Measurements from ENCODE around the gene PACS2.
A peak's percentile ranks its signal among the peaks of the same experiment; 100 is the strongest.

Gene PACS2

GRCh38 chr14:105365681-105366080 is 51.1 kb downstream of the PACS2 start:
- Histone ChIP-seq H3K27me3 (peaks cover 0 to 4% (median 0%) of the 10 kb centered on the region in 11 experiments; a peak in 2 of 22 replicates), H3K9ac (peak overlapping the region in 6 of 11 experiments; percentile 29 to 65 (median 45); a peak in 9 of 22 replicates), H3K9me3 (replicated peaks in 1 of 11) (no peaks in the 10 kb centered on the region), H3K4me3 (no peak overlapping the region), H3K27ac (no peak overlapping the region), H3K4me1 (peaks cover 20 to 36% (median 25%) of the 10 kb centered on the region in 10 experiments), H3K4me2 (peak overlapping the region in 10 of 11 experiments; percentile 86 to 97 (median 93); a peak in 20 of 22 replicates), H3K36me3 (peaks cover 0 to 41% (median 22%) of the 10 kb centered on the region in 11 experiments; a peak in 14 of 22 replicates), H4K20me1 (peaks cover 7 to 42% (median 24%) of the 10 kb centered on the region in 11 experiments; a peak in 19 of 22 replicates)
- no peak for TF ChIP-seq Cebpa-rat (IDR thresholded peaks at IDR 0.05)

- Histone ChIP-seq H4K20me1 (peaks cover 7 to 42% (median 24%) of the 10 kb centered on the region in 11 experiments; a peak in 19 of 22 replicates), H3K4me2 (no peak overlapping the region), H3K27ac (no peak overlapping the region), H3K36me3 (peaks cover 0 to 36% (median 17%) of the 10 kb centered on the region in 11 experiments; a peak in 15 of 22 replicates), H3K9me3 (replicated peaks in 1 of 11) (no peaks in the 10 kb centered on the region), H3K4me3 (no peak overlapping the region), H3K4me1 (peaks cover 20 to 36% (median 25%) of the 10 kb centered on the region in 10 experiments), H3K27me3 (peaks cover 0 to 4% (median 0%) of the 10 kb centered on the region in 11 experiments; a peak in 2 of 22 replicates), H3K9ac (peak overlapping the region in 2 of 11 experiments; percentile 23 to 29; a peak in 1 of 22 replicates)
- no peak for TF ChIP-seq Cebpa-rat (IDR thresholded peaks at IDR 0.05)
Observed at GRCh38 chr14:105366386-105367074, 52.0 kb downstream of the PACS2 start.

GRCh38 chr14:105367116-105368031 is 52.8 kb downstream of the PACS2 start:
- Histone ChIP-seq H3K36me3 (peaks cover 0 to 41% (median 17%) of the 10 kb centered on the region in 11 experiments; a peak in 15 of 22 replicates), H3K9ac (0 out of 22 replicates have a peak overlapping the region, but pooled peaks of 1 of the 11 experiments have one; percentile 29), H3K27ac (no peak overlapping the region), H3K4me2 (no peak overlapping the region), H3K9me3 (replicated peaks in 1 of 11) (no peaks in the 10 kb centered on the region), H3K27me3 (peaks cover 0 to 4% (median 0%) of the 10 kb centered on the region in 11 experiments; a peak in 2 of 22 replicates), H4K20me1 (peaks cover 7 to 42% (median 24%) of the 10 kb centered on the region in 11 experiments; a peak in 19 of 22 replicates), H3K4me1 (peaks cover 20 to 36% (median 25%) of the 10 kb centered on the region in 10 experiments), H3K4me3 (no peak overlapping the region)
- TF ChIP-seq Cebpa-rat (IDR thresholded peaks at IDR 0.05) = no peak

GRCh38 chr14:105368032-105368417 is 53.5 kb downstream of the PACS2 start:
- Histone ChIP-seq H3K4me1 (peaks cover 20 to 36% (median 25%) of the 10 kb centered on the region in 10 experiments), H3K27me3 (peaks cover 0 to 4% (median 0%) of the 10 kb centered on the region in 11 experiments; a peak in 2 of 22 replicates), H4K20me1 (peaks cover 7 to 42% (median 24%) of the 10 kb centered on the region in 11 experiments; a peak in 19 of 22 replicates), H3K9ac (no peak overlapping the region), H3K4me2 (no peak overlapping the region), H3K36me3 (peaks cover 0 to 41% (median 17%) of the 10 kb centered on the region in 11 experiments; a peak in 15 of 22 replicates), H3K4me3 (no peak overlapping the region), H3K9me3 (replicated peaks in 1 of 11) (no peaks in the 10 kb centered on the region), H3K27ac (no peak overlapping the region)
- no peak for TF ChIP-seq Cebpa-rat (IDR thresholded peaks at IDR 0.05)

- Histone ChIP-seq H3K27me3 (peaks cover 0 to 4% (median 0%) of the 10 kb centered on the region in 11 experiments; a peak in 2 of 22 replicates), H3K9me3 (replicated peaks in 1 of 11) (no peaks in the 10 kb centered on the region), H3K4me1 (peaks cover 20 to 34% (median 24%) of the 10 kb centered on the region in 10 experiments), H3K36me3 (peaks cover 0 to 41% (median 17%) of the 10 kb centered on the region in 11 experiments; a peak in 15 of 22 replicates), H4K20me1 (peaks cover 7 to 38% (median 22%) of the 10 kb centered on the region in 11 experiments; a peak in 19 of 22 replicates), H3K4me3 (no peak overlapping the region), H3K9ac (no peak overlapping the region), H3K27ac (no peak overlapping the region), H3K4me2 (no peak overlapping the region)
- no peak for TF ChIP-seq Cebpa-rat (IDR thresholded peaks at IDR 0.05)
Observed at GRCh38 chr14:105368426-105368825, 53.9 kb downstream of the PACS2 start.

- Histone ChIP-seq H3K9ac (no peak overlapping the region), H3K4me3 (no peak overlapping the region), H3K27ac (no peak overlapping the region), H4K20me1 (peaks cover 7 to 31% (median 16%) of the 10 kb centered on the region in 11 experiments; a peak in 18 of 22 replicates), H3K4me1 (peaks cover 13 to 28% (median 18%) of the 10 kb centered on the region in 10 experiments), H3K4me2 (no peak overlapping the region), H3K27me3 (no peaks in the 10 kb centered on the region), H3K36me3 (peaks cover 0 to 41% (median 17%) of the 10 kb centered on the region in 11 experiments; a peak in 15 of 22 replicates), H3K9me3 (replicated peaks in 1 of 11) (no peaks in the 10 kb centered on the region)
- TF ChIP-seq Cebpa-rat (IDR thresholded peaks at IDR 0.05) = no peak
Observed at GRCh38 chr14:105368910-105369652, 54.5 kb downstream of the PACS2 start.

- H3K9ac ChIP-seq = no peak overlapping the region
- H3K27ac ChIP-seq = no peak overlapping the region
- peaks cover 6 to 28% (median 14%) of the 10 kb centered on the region in 11 experiments; a peak in 18 of 22 replicates for H4K20me1 ChIP-seq
- H3K36me3 ChIP-seq = peaks cover 0 to 41% (median 17%) of the 10 kb centered on the region in 11 experiments; a peak in 15 of 22 replicates
- no peak overlapping the region for H3K4me3 ChIP-seq
- no peak overlapping the region for H3K4me2 ChIP-seq
- no peaks in the 10 kb centered on the region for H3K9me3 ChIP-seq (replicated peaks in 1 of 11)
- H3K4me1 ChIP-seq = peaks cover 7 to 22% (median 12%) of the 10 kb centered on the region in 10 experiments
- no peak for TF ChIP-seq Cebpa-rat (IDR thresholded peaks at IDR 0.05)
- H3K27me3 ChIP-seq = no peaks in the 10 kb centered on the region
Observed at GRCh38 chr14:105369653-105370040, 55.1 kb downstream of the PACS2 start.

GRCh38 chr14:105374389-105374788 is 59.8 kb downstream of the PACS2 start:
- Histone ChIP-seq H3K27me3 (no peaks in the 10 kb centered on the region), H3K4me2 (peak overlapping the region in 1 of 11 experiments; percentile 68; a peak in 1 of 22 replicates), H3K9ac (no peak overlapping the region), H3K4me3 (no peak overlapping the region), H3K9me3 (replicated peaks in 1 of 11) (no peaks in the 10 kb centered on the region), H3K27ac (no peak overlapping the region), H3K4me1 (peaks cover 9 to 28% (median 19%) of the 10 kb centered on the region in 10 experiments), H4K20me1 (peaks cover 0 to 9% (median 0%) of the 10 kb centered on the region in 11 experiments; a peak in 2 of 22 replicates), H3K36me3 (peaks cover 0 to 13% (median 5%) of the 10 kb centered on the region in 11 experiments; a peak in 10 of 22 replicates)
- TF ChIP-seq Cebpa-rat (IDR thresholded peaks at IDR 0.05) = no peak
